Omental fat pad (tissue), 4 donors: ENCODE results near the gene SLC9A9. TPM values are rescaled to one million over a fixed set of nuclear protein-coding genes. Genes with fewer than 3 reads are reported as not detected.

Experiments used
- ATAC-seq: fragments of 150-250 bp; one replicate; pipeline ENCODE4 v1.9.1; 2016; ENCODE audit warnings: mild to moderate bottlenecking, moderate library complexity; ENCODE audit not compliant: low FRiP score
- DNase-seq: peaks from one replicate; pipeline ENCODE4 v3.0.0-alpha.2; 2019; ENCODE audit warnings: low spot score
- total RNA-seq, 4 donors: library from RNA; depleted of rRNA; stranded (reverse); fragments of >200 nt; gene quantifications; one replicate each; pipeline ENCODE4 v1.1.0, GENCODE V29; 2016
- TF ChIP-seq, protein P1 (sequence below), 3 donors: fragments of 450-650 bp; IDR thresholded peaks; one replicate each; pipeline ENCODE4 v1.5.1; 2016 to 2017; ENCODE audit warnings: antibody characterized with exemption in 3 of 3, mild to moderate bottlenecking in 3 of 3, moderate library complexity in 2 of 3

The SLC9A9 gene
- total RNA-seq, 4 donors from 2014 or later = 15.5 to 39.6 (median 26.9) TPM

DNA sequence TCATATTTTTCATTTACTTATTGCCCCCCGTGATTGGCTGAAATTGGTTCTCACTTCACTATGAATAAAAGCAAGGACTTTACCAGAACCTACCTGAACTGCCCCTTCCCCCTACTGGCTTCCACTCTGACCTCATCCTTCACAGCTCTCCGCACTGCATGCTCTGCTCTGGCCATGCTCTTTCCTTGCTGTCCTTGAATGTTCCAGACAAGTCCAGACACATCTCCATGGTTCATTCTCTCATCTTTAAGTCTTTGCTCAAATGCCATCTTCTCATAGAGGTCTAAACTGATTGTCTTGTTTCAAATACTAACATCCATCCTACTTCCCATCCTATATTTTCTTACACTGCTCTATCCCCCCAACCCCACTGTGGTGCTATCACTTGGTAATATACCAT is 599.3 kb downstream of the SLC9A9 start:
- TF ChIP-seq, protein P1, sequence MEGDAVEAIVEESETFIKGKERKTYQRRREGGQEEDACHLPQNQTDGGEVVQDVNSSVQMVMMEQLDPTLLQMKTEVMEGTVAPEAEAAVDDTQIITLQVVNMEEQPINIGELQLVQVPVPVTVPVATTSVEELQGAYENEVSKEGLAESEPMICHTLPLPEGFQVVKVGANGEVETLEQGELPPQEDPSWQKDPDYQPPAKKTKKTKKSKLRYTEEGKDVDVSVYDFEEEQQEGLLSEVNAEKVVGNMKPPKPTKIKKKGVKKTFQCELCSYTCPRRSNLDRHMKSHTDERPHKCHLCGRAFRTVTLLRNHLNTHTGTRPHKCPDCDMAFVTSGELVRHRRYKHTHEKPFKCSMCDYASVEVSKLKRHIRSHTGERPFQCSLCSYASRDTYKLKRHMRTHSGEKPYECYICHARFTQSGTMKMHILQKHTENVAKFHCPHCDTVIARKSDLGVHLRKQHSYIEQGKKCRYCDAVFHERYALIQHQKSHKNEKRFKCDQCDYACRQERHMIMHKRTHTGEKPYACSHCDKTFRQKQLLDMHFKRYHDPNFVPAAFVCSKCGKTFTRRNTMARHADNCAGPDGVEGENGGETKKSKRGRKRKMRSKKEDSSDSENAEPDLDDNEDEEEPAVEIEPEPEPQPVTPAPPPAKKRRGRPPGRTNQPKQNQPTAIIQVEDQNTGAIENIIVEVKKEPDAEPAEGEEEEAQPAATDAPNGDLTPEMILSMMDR (IDR thresholded peaks at IDR 0.05) = no peak

DNA sequence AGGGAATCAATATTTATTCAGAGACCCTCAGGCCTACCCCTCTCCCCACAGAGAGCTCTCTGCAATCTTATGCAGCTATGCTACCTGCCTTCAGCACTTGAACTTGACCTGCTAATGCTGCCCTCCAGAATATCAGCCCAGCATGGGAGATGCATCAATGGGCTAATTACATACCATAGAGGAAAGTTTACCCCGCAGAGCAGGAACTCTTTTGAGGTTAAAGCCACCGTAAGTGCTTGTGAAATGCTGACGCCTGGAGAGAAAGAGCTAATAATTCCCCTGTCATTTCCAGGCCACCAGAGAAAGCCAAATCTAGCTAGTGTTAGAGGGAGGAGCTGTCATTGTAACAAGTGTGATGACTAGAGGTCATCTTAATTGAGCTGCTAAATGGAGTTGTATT is 601.2 kb downstream of the SLC9A9 start:
- TF ChIP-seq, protein P1 (IDR thresholded peaks at IDR 0.05) = no peak
- DNase-seq = no peak
- no peak for ATAC-seq

More for the DNA sequence above, 599.3 kb downstream of the SLC9A9 start:
- DNase-seq (no peak), ATAC-seq (no peak)

DNA sequence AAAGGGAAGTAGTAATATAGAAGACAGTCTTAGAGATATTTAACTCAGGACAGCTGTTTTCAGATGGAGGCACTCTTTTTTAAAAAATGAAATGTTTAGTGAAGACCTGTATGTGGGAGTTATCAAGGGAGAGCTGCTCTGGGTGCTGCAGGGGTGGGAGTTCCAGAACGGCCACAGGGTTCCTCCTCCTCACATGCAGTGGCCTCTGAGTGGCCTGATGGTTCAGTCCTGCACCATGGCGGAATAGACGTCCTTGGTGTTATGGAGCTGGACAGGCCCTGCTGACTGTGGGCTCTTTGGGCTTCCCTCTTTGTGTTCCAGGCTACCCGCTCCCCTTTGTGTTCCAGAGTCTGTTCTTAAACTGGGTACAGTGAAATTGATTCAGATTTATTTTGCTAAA is 602.6 kb downstream of the SLC9A9 start:
- TF ChIP-seq, protein P1 (IDR thresholded peaks at IDR 0.05) = no peak
- DNase-seq = no peak
- ATAC-seq = no peak

DNA sequence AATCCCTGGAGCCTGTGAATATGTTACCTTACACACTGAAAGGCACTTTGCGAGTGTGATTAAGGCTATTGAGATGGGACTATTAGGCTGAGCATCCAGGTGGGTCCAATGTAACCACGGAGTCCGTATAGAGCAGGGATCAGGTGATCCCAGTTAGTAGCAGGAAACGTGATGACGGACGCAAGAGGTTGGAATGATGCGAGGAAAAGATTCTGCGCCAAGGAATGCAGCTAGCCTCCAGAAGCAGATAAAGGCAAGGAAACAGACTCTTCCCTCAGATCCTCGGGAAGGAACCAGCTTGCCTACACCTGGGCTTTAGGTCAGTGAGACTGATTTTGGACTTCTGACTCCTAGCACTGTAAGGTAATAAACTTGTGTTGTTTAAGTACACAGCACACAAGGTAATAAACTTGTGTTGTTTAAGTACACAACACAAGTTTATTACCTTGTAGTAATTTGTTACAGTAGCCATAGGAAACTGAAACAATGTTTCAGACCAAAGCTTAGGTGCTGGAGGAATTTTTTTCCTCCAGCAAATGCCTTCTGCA is 603.7 kb downstream of the SLC9A9 start:
- TF ChIP-seq, protein P1 (IDR thresholded peaks at IDR 0.05) = no peak
- DNase-seq (no peak), ATAC-seq (no peak)

DNA sequence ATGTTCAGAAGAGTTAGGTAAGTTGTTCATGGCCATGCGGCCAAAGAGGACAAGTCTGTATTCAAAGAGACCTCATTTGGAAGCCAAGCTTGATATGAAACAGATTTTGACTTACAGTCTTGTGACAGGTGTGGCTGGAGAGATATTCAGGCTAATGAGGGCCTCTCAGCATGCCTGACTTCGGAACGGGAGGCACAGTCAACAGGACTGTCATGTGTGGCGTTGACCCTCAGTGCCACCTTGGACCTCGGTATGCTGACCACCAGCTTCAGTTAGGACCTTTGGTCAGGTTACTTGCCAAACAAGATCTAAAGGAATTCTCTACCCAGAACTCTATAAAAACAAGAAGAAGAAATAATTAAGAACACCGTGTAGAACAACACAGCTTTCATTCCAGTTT is 604.6 kb downstream of the SLC9A9 start:
- no peak for ATAC-seq
- TF ChIP-seq, protein P1 (IDR thresholded peaks at IDR 0.05) = no peak

DNA sequence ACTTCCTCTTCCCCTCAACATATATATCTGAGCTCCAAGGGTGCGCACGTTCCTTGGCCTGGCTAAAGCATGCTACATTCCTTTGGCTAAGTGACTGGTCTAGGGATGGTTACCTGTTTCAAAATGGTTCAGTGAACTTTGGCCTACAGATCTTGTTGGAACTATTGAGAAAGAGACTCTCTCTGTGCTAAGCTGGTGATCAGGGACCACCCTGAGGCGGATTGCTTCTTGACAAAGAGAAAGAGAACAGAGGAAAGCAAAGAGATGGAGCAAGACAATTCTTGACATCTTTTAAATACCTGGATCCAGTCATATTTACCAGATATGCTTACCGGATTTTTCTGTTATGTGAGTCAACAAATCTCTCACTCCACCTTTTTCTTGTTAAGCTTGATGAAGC is 605.6 kb downstream of the SLC9A9 start:
- DNase-seq (no peak), ATAC-seq (no peak)
- TF ChIP-seq, protein P1 (IDR thresholded peaks at IDR 0.05) = no peak

More for the DNA sequence above, 604.6 kb downstream of the SLC9A9 start:
- DNase-seq = no peak

DNA sequence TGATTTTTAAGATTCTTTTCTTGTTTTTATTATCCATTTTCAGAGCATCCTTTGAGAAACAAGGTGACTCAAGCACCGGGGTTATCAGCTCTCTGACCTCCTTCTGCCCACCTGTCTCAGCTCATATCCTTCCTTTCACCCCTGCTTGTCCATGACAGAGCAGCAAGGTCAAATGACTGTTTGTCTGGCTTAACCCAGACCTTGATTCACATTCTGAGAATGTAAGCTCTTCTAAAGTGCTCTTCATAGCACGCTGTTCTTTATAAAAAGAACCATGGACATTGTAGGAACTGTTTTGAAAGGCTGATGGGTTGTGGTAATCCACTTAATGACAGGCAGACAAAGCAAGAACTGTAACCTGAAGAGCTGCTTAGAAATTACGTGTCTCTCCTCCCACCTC is 606.2 kb downstream of the SLC9A9 start:
- TF ChIP-seq, protein P1 (IDR thresholded peaks at IDR 0.05) = no peak
- peak; percentile 29 for ATAC-seq
- no peak for DNase-seq
